ENCODE data around the gene LRIG1. TPM values are rescaled to one million over a fixed set of nuclear protein-coding genes. Genes with fewer than 3 reads are reported as not detected.

LRIG1 gene
- total and polyA plus RNA-seq, 2 of the 8 experiments (the other 6 are each of a cell fraction or from before 2014, with no cell fraction given) = 78.1 to 88.7 TPM

GRCh38 chr3:66361356-66361755 is 139.5 kb downstream of the LRIG1 start:
- no peaks in the 10 kb centered on the region for H3K79me2 ChIP-seq (ENCODE audit: control insufficient read depth in 1 of 2, insufficient read depth in 2 of 2, low read length in 2 of 2)
- no peaks in the 10 kb centered on the region for H3K23me2 ChIP-seq (ENCODE audit: low read depth, low read length)
- H3K79me1 ChIP-seq (ENCODE audit: low read depth, low read length) = no peaks in the 10 kb centered on the region
- peaks cover 3 to 8% (median 4%) of the 10 kb centered on the region in 4 experiments; a peak in 5 of 7 replicates for H3K4me1 ChIP-seq (replicated peaks in 1 of 4; ENCODE audit: control insufficient read depth in 3 of 4, insufficient read depth in 4 of 4, low read length in 3 of 4)
- 95% methylated on average over 5 of the region's 5 CpGs; no CpG with 5 or more reads in 1 of the 2 experiments for WGBS, 2 experiments (ENCODE audit: extremely low coverage in 1 of 2, insufficient coverage in 1 of 2, insufficient read length in 1 of 2, insufficient replicate concordance in 2 of 2, low coverage in 1 of 2, low lambda C conversion rate in 2 of 2, missing lambda C conversion rate in 1 of 2)
- H3K14ac ChIP-seq (ENCODE audit: insufficient read length) = no peak overlapping the region
- H3K27ac ChIP-seq (ENCODE audit: low read depth, low read length) = no peak overlapping the region
- no peak overlapping the region for H2BK5ac ChIP-seq (ENCODE audit: low read depth, low read length)
- no peak overlapping the region for H4K91ac ChIP-seq (replicated peaks; ENCODE audit: insufficient read length, low read length)
- FAIRE-seq (no peak), DNase-seq (ENCODE audit: low read depth in 1 of 2, low spot score in 2 of 2) (no peak)
- no peak overlapping the region for H2BK20ac ChIP-seq (ENCODE audit: low read length)
- no peak overlapping the region for H4K8ac ChIP-seq (ENCODE audit: extremely low read depth, insufficient read depth, low read length)
- H4K5ac ChIP-seq (ENCODE audit: insufficient read length, low read depth, low read length) = no peak overlapping the region
- no peak overlapping the region for H2BK12ac ChIP-seq (ENCODE audit: low read depth, low read length)
- H2BK15ac ChIP-seq (ENCODE audit: low read length) = no peak overlapping the region
- H3K23ac ChIP-seq (ENCODE audit: insufficient read length) = no peak overlapping the region
- H3K4me2 ChIP-seq (ENCODE audit: insufficient read depth in 1 of 2, low read depth in 2 of 2, low read length in 2 of 2) = no peak overlapping the region
- no peak overlapping the region for H2AFZ ChIP-seq (ENCODE audit: low read length)
- ChIA-PET POLR2A (ENCODE audit: partially characterized antibody) (no interaction called here), CTCF (ENCODE audit: partially characterized antibody) (interaction anchor here (0.6 to 4.0 kb wide), 3 partner anchors 16 to 961 kb away, joined by 3 to 17 read pairs (median 3); no protein-coding TSS in a partner anchor)
- H2AK5ac ChIP-seq (ENCODE audit: low read depth, low read length) = no peak overlapping the region
- no peak overlapping the region for H3K56ac ChIP-seq (replicated peaks; ENCODE audit: insufficient read length, low read depth, low read length)
- no peak overlapping the region for H3K4ac ChIP-seq (replicated peaks; ENCODE audit: insufficient read length, low read depth, low read length)
- no peaks in the 10 kb centered on the region for H4K20me1 ChIP-seq (replicated peaks in 1 of 2; ENCODE audit: control insufficient read depth in 1 of 2, insufficient read depth in 2 of 2, low read length in 2 of 2)
- H3K9ac ChIP-seq (replicated peaks in 1 of 4; ENCODE audit: extremely low read depth in 1 of 4, low read depth in 3 of 4, low read length in 3 of 4) = no peak overlapping the region
- no peak for TF ChIP-seq POU5F1 (IDR thresholded peaks at IDR 0.05; ENCODE audit: low read depth, low read length)
- TF ChIP-seq MAFK (IDR thresholded peaks at IDR 0.05; ENCODE audit: low read depth, low read length) = no peak
- TF ChIP-seq CHD2 (IDR thresholded peaks at IDR 0.05; ENCODE audit: low read length) = no peak
- no peak for TF ChIP-seq CREB1 (IDR thresholded peaks at IDR 0.05)
- no peak for TF ChIP-seq TBP (IDR thresholded peaks at IDR 0.05; ENCODE audit: low read depth, low read length)
- no peaks in the 10 kb centered on the region for H3K9me3 ChIP-seq (ENCODE audit: insufficient read depth in 2 of 2, low read depth in 1 of 2, low read length in 1 of 2)
- H3K27me3 ChIP-seq (replicated peaks in 1 of 4; ENCODE audit: control insufficient read depth in 3 of 4, extremely low read depth in 1 of 4, insufficient read depth in 3 of 4, low read length in 3 of 4) = no peaks in the 10 kb centered on the region
- H3K18ac ChIP-seq (ENCODE audit: extremely low read depth, low read length) = no peak overlapping the region
- no peaks in the 10 kb centered on the region for H3K36me3 ChIP-seq (ENCODE audit: control insufficient read depth in 2 of 4, insufficient read depth in 4 of 4, low read length in 3 of 4)
- no peak overlapping the region for H2BK120ac ChIP-seq (replicated peaks; ENCODE audit: low read depth, low read length)
- no peak overlapping the region for H3K4me3 ChIP-seq (ENCODE audit: extremely low read depth in 1 of 4, insufficient read depth in 2 of 4, low read depth in 3 of 4, low read length in 4 of 4)
